ENCODE data around the gene ZDHHC19.

GRCh38 chr3:196208942-196209695, 2.1 kb downstream of the ZDHHC19 start:
- no peak for TF ChIP-seq CTCF (IDR thresholded peaks at IDR 0.05)
- no peak for TF ChIP-seq POLR2A (IDR thresholded peaks at IDR 0.05)

Measured in thyroid gland (tissue), 4 donors.